ENCODE data around the gene ZMYND19. TPM values are rescaled to one million over a fixed set of nuclear protein-coding genes. Genes with fewer than 3 reads are reported as not detected.

Gene ZMYND19
- total RNA-seq: 15.4 TPM

DNA sequence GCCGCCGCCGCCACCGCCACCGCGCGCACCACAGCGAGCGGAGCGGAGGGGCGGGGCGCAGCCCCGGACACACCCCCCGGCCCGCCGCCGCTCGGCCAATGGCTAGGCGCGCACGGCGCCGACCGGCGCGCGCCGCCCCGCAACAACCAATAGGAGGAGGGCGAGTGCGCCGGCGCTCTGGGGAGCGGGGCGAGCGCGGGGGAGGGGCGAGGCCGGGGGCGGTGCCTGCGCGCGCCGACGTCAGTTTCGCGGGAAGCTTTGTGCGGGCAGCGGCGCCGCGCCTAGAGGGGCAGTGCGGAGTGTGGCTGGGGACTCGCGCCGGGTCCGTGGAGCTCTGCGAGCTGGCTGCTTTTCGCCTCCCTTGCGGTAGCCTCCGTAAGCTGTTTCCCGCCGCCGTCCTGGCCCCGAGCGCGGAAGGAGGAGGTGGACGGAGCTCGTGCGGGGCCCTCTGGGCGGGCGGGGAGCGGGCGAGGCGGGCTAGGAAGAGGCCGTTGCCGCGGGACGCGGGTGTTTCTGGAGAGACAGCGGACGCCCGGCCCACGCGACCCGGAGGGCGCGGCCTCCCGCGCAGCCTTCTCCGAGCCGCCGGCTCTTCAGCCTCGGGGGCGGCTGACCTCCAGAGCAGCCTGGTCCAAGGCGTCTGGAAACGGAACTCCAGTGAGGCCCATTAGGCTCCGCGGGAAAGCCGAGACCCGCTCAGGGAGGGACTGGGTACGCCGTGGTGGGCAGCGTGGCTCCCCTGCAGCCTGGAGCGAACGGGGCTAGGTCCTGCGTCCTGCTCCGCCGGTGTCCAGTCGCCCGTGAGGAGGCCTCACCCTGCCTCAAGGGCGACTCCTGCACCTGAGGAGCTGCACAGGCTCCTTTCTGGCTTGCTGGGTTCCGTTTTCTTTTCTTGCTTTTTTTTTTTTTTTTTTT, at the start of gene ZMYND19:
TSS of gene ZMYND19 (minus strand) at position 44 of the 915 bp plus-strand sequence. CDS start 249 bp downstream, outside the sequence.

DNA sequence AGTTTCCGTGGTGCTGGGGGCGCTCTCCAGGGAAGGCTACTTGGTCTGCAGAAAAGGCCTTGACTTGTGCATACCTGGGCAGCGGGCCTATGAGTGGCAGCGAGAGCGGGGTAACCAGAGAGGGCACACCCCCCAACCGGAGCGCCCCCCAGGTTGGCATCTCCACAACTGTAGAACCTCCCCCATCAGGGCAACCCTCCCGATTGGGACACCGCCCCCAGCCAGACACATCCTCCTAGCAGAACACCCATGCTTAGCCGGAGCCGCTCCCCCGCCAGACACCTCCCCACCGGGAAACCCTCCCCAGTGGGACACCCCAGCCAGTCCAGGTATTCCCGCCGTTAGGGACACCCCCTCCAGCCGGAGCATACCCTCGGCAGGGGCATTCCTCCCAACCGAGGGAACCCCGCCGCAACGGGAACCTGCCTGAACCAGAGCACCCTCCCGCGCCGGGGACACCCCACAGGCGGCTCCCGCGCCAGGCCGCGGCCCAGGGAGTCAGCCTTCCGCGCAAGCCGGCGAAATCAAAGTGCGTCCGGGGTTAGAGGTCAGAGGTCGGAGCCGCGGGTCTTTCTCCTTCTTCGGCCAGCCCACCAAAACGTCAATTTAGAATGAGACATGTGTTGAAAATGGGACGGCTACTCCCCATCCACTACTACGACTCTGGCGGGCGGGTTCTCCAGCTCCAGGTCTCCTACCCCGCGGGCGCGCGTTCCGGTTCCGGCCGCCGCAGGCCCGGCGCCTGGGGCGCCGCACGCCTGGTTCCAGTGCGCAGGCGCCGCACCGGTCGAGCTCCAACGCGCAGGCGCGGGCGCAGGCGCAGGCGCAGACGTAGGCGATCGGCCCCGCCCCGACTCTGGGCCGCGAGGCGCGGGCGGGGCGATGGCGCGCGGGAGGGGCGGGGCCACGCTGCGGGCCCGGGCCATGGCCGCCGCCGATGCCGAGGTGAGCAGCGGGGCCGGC, 28.1 kb upstream of the ZMYND19 start, which contains the start of gene EHMT1:
TSS of gene EHMT1 (plus strand) at position 901 of the 963 bp plus-strand sequence. CDS start at position 925, 24 bp downstream.

DNA sequence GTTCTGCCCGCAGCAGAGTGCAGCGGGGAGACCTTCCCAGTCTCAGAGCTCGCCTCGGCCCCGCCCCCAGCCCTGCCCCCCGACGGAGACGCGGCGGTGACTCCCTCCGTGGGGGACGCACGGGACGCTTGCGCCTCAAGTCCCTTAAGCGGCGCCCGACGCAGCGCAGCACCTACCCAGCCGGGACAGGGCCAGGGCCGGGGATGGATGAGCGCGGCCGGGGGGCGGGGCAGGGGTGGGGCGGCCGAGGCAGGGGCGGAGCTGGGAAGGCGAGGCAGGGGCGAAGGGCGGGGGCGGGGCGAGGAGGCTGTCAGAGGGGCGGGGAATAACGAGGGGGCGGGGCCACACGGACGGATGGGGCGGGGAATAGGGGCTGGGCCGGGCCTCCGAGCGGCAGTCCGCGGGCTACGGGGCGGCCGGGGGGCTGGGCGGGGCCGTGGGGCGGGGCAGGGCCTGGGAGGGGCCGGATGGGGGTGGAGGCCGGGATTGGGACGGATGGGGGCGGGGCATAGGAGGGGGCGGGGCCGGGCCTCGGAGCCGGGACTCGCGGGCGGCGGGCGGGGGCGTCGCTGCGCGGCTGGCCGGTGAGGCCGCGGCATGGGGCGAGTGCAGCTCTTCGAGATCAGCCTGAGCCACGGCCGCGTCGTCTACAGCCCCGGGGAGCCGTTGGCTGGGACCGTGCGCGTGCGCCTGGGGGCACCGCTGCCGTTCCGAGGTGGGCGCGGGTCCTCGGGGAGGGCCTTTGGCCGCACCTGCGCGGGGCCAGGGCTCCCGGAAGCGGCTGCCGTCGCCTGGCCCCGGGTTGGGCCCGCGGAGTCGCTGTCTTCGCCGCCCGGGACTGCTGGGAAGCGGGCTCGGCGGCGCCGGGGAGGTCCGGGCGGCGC, 15.1 kb upstream of the ZMYND19 start, which contains the start of gene ARRDC1:
TSS of gene ARRDC1 (plus strand) at position 566 of the 884 bp plus-strand sequence. CDS start at position 598, 32 bp downstream.

DNA sequence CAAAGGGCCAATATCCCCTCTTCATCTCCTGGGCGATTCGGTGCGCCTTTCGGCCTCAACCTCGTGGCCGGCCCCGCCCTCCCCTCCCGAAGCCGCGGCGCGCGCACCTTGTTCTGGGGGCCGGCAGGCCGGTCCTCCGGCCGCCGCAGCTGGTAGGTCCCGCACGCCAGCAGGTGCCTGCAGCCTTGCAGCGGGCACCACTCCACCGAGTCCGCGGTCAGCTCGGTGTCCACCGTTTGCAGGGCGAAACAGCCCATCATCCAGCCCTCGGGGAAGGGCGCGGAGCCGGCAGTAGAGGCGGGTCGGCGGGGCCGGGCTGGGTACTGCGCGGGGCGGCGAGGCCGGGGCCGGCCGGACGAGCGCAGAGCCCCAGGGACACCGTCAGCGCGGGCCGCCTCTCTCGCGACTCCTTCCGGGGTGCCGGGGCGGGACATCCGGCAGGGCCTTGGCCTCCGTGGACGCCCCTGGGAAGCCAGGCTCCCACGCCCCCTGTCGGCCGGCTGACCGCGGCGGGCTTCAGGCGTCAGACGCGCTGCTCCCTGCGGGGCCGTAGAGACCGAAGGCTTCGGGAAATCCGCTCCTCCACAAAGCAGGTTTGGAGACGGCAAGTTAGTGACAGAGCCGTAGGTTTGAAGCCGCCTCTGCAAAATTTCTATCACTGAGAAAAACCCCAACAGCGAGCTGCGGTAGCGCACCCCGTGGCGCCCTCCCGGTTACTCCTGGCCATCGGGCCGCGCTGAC, 11.6 kb downstream of the ZMYND19 start, which contains the start of gene DPH7:
TSS of gene DPH7 (minus strand) at position 408 of the 741 bp plus-strand sequence. CDS start at position 260, 148 bp downstream.

DNA sequence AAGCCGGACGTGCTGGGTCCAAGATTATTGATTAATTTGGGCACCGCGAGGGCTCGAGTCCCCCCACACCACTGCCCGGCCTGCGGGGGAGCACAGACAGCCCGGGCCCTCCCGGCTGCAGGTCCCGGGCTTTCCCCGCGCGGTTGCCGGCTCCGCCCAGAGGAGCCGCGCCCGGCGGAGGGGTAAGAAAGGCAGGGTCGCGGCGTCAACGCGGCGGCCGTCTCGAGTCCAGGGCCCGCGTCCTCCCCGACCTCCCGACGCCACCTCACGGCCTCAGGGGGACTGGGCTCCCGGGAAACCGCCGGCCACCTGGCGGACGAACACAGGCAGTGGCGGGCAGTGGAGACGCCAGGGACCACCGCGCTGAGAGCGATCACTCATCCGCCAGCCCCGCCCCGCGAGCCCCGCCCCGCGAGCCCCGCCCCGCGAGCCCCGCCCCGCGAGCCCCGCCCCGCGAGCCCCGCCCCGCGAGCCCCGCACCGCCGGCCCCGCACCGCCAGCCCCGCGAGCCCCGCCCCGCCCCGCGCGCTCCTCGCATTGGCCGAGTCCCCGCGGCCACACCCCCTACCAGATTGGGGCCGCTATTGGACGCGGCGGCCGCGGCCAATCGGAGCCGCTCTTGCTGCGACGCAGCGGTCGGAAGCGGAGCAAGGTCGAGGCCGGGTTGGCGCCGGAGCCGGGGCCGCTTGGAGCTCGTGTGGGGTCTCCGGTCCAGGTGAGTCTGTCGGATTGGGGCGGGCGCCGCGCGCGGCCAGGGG, 38.9 kb downstream of the ZMYND19 start, which contains the start of gene MRPL41:
TSS of gene MRPL41 (plus strand) at position 616 of the 758 bp plus-strand sequence. CDS start 203 bp downstream, outside the sequence.

DNA sequence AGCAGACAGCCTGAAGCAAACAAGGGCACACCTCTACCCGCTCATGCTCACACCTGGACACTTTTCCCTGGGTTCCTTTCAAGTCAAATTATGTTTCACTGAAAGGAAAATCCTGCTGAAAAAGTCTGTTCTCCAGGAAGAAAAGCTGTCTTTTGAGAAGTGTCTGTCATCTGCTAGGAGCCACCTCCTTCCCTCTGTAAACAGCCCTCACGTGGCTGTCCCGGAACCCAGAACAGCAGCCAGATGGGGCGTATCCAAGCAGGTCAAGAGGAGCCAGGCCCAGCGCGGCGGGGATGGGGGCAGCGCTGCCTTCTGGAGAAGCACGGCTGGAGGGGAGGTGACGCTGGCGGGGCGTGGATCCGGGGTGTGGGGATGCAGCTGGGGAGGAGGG, 40.1 kb downstream of the ZMYND19 start, which contains the start of gene PNPLA7:
TSS of gene PNPLA7 (minus strand) at position 172 of the 391 bp plus-strand sequence. CDS start 205 bp downstream, outside the sequence.

Other genes starting within 250 kb of the ZMYND19 start
- gene EXD3, start 167.3 kb downstream of the ZMYND19 start, total RNA-seq: 22.0 TPM
- 4.2 TPM for gene NOXA1, start 167.1 kb downstream of the ZMYND19 start, total RNA-seq
- gene ENTPD8, start 149.2 kb downstream of the ZMYND19 start, total RNA-seq: 0.60 TPM
- 27.7 TPM for gene NSMF, start 131.2 kb downstream of the ZMYND19 start, total RNA-seq
- gene PNPLA7, start 40.1 kb downstream of the ZMYND19 start, total RNA-seq: 3.0 TPM
- 18.1 TPM for gene MRPL41, start 38.6 kb downstream of the ZMYND19 start, total RNA-seq
- gene DPH7, start 11.6 kb downstream of the ZMYND19 start, total RNA-seq: 40.6 TPM
- 27.5 TPM for gene ARRDC1, start 15.2 kb upstream of the ZMYND19 start, total RNA-seq
- 112 TPM for gene EHMT1, start 28.5 kb upstream of the ZMYND19 start, total RNA-seq